Astrocyte of the spinal cord (primary cell): ENCODE measurements around the gene HACD1.

Experiments
- DNase-seq: peaks from one replicate; pipeline ENCODE4 v3.0.0; 2011; ENCODE audit warnings: low read depth, low spot score
- H3K4me3 ChIP-seq: 2 replicates; pipeline ENCODE4 v1.5.1; 2011; ENCODE audit warnings: low read depth, mild to moderate bottlenecking, low read length, moderate library complexity
- in situ Hi-C: cut with HindIII; loops from 2 replicates; pipeline ENCODE4 v1.10.0; 2017; ENCODE audit warnings: low sequenced_read_pairs
- TF ChIP-seq, protein P1 (sequence below): IDR thresholded peaks from 2 replicates; pipeline ENCODE4 v1.5.1; 2012; ENCODE audit warnings: low read depth, mild to moderate bottlenecking, low read length, inconsistent platforms

HACD1 gene

DNA sequence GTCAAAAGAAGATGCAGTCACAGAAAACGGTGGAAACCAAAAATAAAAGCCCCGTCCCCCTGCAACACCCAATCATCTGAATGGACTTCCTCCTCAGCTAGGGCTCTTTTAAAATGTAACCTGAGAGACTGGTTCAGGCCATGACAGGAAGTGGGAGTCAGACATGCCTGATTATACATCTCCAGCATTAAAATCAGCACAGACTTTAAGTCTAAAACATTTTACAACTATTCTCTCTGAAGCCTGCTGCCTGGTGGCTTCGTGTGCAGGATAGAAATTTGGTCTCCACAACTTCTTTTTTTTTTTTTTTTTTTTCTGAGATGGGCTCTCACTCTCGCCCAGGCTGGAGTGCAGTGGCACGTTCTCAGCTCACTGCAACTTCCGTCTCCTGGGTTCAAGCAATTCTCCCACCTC is 30.3 kb downstream of the HACD1 start:
- peak; percentile 15 for DNase-seq
- no peak overlapping the region for H3K4me3 ChIP-seq
- TF ChIP-seq, protein P1, sequence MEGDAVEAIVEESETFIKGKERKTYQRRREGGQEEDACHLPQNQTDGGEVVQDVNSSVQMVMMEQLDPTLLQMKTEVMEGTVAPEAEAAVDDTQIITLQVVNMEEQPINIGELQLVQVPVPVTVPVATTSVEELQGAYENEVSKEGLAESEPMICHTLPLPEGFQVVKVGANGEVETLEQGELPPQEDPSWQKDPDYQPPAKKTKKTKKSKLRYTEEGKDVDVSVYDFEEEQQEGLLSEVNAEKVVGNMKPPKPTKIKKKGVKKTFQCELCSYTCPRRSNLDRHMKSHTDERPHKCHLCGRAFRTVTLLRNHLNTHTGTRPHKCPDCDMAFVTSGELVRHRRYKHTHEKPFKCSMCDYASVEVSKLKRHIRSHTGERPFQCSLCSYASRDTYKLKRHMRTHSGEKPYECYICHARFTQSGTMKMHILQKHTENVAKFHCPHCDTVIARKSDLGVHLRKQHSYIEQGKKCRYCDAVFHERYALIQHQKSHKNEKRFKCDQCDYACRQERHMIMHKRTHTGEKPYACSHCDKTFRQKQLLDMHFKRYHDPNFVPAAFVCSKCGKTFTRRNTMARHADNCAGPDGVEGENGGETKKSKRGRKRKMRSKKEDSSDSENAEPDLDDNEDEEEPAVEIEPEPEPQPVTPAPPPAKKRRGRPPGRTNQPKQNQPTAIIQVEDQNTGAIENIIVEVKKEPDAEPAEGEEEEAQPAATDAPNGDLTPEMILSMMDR = no peak
- in situ Hi-C loops = no loop called here

DNA sequence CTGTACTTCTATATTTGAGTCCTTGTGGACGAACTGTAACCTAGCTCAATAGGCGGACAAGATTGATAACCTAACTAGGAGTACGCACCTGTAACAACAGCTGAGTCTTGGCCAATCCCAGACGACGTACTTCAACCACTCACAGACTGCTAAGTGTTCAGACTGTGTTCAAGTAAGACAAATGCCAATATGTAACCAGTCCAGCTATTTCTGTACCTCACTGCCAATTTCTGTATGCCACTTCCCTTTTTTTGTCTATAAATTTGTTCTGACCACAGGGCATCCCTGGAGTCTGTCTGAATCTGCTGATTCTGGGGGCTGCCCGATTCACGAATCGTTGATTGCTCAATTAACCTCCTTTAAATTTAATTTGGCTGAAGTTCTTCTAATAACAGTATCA is 32.2 kb downstream of the HACD1 start:
- DNase-seq = no peak
- TF ChIP-seq, protein P1 = no peak
- H3K4me3 ChIP-seq = no peak overlapping the region
- in situ Hi-C loops = no loop called here

DNA sequence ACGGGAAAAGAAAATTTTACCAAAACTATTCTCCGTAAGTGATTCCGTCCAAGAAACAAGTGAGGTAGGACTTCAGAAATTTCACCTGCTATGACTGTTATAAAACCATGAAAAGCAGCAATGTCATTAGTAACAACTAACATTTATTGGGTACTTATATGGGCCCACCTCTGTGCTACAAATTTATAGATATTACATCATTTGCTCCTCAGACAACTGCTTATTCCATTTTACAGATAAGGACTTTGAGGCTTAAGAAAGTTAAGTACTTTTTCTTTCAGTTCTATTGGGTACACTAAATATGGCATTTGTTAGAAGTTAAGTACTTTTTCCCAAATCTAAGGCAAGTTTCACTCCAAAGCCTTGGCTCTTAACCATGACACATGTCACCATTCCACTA is 36.3 kb downstream of the HACD1 start:
- in situ Hi-C loops = no loop called here
- TF ChIP-seq, protein P1 = no peak
- no peak for DNase-seq

DNA sequence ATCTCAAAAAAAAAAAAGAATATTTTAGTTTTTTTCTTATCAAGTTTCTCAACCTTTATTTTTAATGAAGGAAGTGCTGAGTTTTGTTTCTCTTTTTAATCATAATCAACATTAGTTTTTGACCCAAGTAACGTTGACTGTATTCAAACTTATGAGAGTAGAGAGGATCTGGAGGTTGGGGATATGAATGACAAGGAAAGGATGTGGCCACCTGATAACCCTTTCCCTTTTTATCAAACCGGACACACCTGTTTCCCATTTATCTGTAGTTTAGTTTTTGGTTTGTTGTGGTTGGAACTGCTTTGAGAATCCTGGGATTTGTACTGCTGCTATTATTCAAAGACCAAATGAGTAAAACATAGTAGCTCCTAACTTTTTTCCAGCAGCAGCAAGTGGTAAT is 38.6 kb downstream of the HACD1 start:
- no peak for DNase-seq
- in situ Hi-C loops = no loop called here
- no peak overlapping the region for H3K4me3 ChIP-seq
- TF ChIP-seq, protein P1 = no peak

More for the DNA sequence above, 36.3 kb downstream of the HACD1 start:
- no peak overlapping the region for H3K4me3 ChIP-seq

DNA sequence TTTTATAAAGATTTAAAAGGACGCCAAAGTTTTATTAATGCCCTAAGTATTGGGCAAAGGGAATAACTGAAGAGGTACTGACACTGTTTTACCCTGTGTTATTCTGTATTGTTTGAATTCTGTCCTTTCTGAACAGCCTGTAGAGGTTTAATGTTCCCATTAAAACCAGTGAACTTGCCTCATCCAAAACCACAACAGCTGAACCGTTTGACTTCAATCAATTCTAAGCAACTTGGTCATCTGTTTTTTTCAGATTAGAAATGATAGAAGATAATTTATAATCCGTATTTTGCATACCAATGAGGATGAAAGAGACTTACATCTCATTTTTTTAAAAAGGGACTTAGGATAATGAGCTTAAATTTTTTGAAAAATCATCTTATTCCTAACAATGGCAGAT is 40.4 kb downstream of the HACD1 start:
- H3K4me3 ChIP-seq = no peak overlapping the region
- in situ Hi-C loops = no loop called here
- no peak for DNase-seq
- TF ChIP-seq, protein P1 = no peak

DNA sequence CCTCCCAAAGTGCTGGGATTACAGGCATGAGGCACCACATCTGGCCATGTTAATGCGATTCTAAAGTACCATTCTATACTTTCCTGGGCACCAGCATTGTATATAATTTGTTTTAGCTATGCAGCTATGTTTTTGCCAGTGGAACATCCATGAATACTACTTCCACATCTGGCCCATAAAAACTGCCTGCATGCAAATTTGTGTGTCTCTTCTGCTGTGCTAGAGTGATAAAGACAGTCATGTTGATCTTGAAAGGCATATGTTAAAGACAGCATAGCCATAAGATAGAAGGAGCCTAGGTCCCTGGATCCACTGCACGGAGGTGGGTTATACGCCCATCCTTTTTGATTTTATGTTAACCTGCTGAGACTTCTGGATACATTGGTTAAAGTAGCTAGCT is 52.3 kb downstream of the HACD1 start:
- TF ChIP-seq, protein P1 = no peak
- no peak overlapping the region for H3K4me3 ChIP-seq
- no peak for DNase-seq
- in situ Hi-C loops = no loop called here

DNA sequence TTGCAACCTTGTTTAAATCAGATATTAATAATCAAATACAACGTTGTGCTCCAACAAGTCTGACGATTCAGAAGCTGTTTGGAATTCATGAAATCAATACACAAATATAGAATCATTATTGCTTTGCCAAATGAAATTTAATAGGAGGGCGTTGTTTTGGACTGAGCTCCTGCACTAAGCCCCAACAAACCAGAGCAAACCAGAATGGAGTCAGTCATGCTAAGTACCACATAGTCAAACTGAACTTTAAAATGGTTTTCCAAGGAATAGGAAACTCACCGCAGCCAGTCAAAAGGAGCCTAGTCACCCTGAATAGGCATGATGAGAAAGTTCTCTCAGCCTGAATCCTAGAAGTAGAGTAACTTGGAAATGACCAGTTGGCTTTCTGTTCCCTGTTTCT is 53.7 kb downstream of the HACD1 start:
- no peak overlapping the region for H3K4me3 ChIP-seq
- TF ChIP-seq, protein P1 = no peak
- DNase-seq = no peak
- in situ Hi-C loops = no loop called here
